K562 (cell line): ENCODE results near the gene CEP128. TPM values are rescaled to one million over a fixed set of nuclear protein-coding genes. Genes with fewer than 3 reads are reported as not detected.

Source experiments
- BCOR ChIP-seq: fragments of 450-650 bp; IDR thresholded peaks from 2 replicates; pipeline ENCODE4 v1.6.1; 2016
- CBX1 ChIP-seq: sonication (generic); IDR thresholded peaks from 2 replicates; pipeline ENCODE4 v1.6.1; 2016; ENCODE audit warnings: antibody characterized with exemption, low read depth, mild to moderate bottlenecking
- CREB5 ChIP-seq: fragments of 250-450 bp; sonication (Bioruptor Pico); IDR thresholded peaks from 2 replicates; pipeline ENCODE4 v1.5.0; 2020; ENCODE audit warnings: mild to moderate bottlenecking
- CXXC5 ChIP-seq: fragments of 250-450 bp; sonication (Bioruptor Pico); IDR thresholded peaks from 2 replicates; pipeline ENCODE4 v1.8.0; 2022; ENCODE audit warnings: inconsistent platforms, mild to moderate bottlenecking, moderate library complexity
- EP300 ChIP-seq: IDR thresholded peaks from 2 replicates; pipeline ENCODE4 v1.6.1; 2012; ENCODE audit warnings: low read length, improper control_type of control experiment
- FOXJ3 ChIP-seq: sonication (generic); formaldehyde crosslinking; IDR thresholded peaks from 2 replicates; pipeline ENCODE4 v1.4.0; 2020; ENCODE audit warnings: mild to moderate bottlenecking, missing genetic modification reagents
- KHSRP ChIP-seq: fragments of 450-650 bp; IDR thresholded peaks from 2 replicates; pipeline ENCODE4 v1.6.1; 2017
- MAFF ChIP-seq: IDR thresholded peaks from 2 replicates; pipeline ENCODE4 v1.6.1; 2012; ENCODE audit warnings: low read length, improper control_type of control experiment
- NFIX ChIP-seq: fragments of 250-450 bp; sonication (Bioruptor Pico); IDR thresholded peaks from 2 replicates; pipeline ENCODE4 v1.4.0; 2020; ENCODE audit warnings: low read depth, mild to moderate bottlenecking, moderate library complexity
- POLR2A ChIP-seq: fragments of 450-650 bp; conservative IDR thresholded peaks from 2 replicates; pipeline ENCODE4 v1.6.1; 2016
- SMARCC2 ChIP-seq: fragments of 450-650 bp; IDR thresholded peaks from 2 replicates; pipeline ENCODE4 v1.6.1; 2017; ENCODE audit warnings: antibody characterized with exemption, moderate library complexity, mild to moderate bottlenecking, low read depth
- SMARCE1 ChIP-seq: fragments of 450-650 bp; IDR thresholded peaks from 2 replicates; pipeline ENCODE4 v1.7.1; 2016; ENCODE audit warnings: mild to moderate bottlenecking
- ZNF655 ChIP-seq: fragments of 250-450 bp; sonication (Bioruptor Pico); IDR thresholded peaks from 2 replicates; pipeline ENCODE4 v1.5.0; 2021
- ZNF79 ChIP-seq: fragments of 250-450 bp; sonication (Bioruptor Pico); IDR thresholded peaks from 2 replicates; pipeline ENCODE4 v1.4.0; 2020; ENCODE audit warnings: low read depth, mild to moderate bottlenecking, moderate library complexity
- polyA plus RNA-seq, 8 experiments: library from polyadenylated mRNA; depleted of rRNA in 4 of 8; stranded (reverse) in 5 of 8; unstranded in 3 of 8; fragments of >200 nt; fragmentation: Nextera tagmentation in 2 of 8; fragmentation: Illumina TruSeq in 1 of 8; extraction: Ambion mirVana in 2 of 8; extraction: Trizol in 1 of 8; gene quantifications; 2 replicates each; pipeline versions ENCODE4 v1.2.1 to v1.2.3, GENCODE V29; 2011 to 2014; ENCODE audit warnings: inconsistent platforms in 1 of 8, missing spikeins in 1 of 8
- total RNA-seq, 7 experiments: library from RNA; depleted of rRNA in 6 of 7; stranded (reverse); fragments of >200 nt in 6 of 7; fragmentation: Illumina TruSeq in 2 of 7; extraction: Trizol in 2 of 7; gene quantifications; 2 replicates each; pipeline versions ENCODE4 v1.2.1 to v1.2.3, GENCODE V29; 2011 to 2021; ENCODE audit warnings: low replicate concordance in 1 of 7
- TF ChIP-seq, protein P1 (sequence below): fragments of 150-350 bp; conservative IDR thresholded peaks from 2 replicates; pipeline ENCODE4 v1.6.1; 2014; ENCODE audit warnings: low read length
- TF ChIP-seq, protein P2 (sequence below): fragments of 450-650 bp; formaldehyde crosslinking; conservative IDR thresholded peaks from 2 replicates; pipeline ENCODE4 v1.4.0; 2022; ENCODE audit warnings: mild to moderate bottlenecking, missing genetic modification characterization
- TF ChIP-seq, protein P3 (sequence below): fragments of 450-650 bp; IDR thresholded peaks from 2 replicates; pipeline ENCODE4 v1.6.1; 2016; ENCODE audit warnings: borderline replicate concordance

Gene CEP128
- total and polyA plus RNA-seq, 9 of the 15 experiments (the other 6 are each of a cell fraction or from before 2014, with no cell fraction given): 2.3 to 9.2 (median 4.6) TPM

- TF ChIP-seq, protein P1, sequence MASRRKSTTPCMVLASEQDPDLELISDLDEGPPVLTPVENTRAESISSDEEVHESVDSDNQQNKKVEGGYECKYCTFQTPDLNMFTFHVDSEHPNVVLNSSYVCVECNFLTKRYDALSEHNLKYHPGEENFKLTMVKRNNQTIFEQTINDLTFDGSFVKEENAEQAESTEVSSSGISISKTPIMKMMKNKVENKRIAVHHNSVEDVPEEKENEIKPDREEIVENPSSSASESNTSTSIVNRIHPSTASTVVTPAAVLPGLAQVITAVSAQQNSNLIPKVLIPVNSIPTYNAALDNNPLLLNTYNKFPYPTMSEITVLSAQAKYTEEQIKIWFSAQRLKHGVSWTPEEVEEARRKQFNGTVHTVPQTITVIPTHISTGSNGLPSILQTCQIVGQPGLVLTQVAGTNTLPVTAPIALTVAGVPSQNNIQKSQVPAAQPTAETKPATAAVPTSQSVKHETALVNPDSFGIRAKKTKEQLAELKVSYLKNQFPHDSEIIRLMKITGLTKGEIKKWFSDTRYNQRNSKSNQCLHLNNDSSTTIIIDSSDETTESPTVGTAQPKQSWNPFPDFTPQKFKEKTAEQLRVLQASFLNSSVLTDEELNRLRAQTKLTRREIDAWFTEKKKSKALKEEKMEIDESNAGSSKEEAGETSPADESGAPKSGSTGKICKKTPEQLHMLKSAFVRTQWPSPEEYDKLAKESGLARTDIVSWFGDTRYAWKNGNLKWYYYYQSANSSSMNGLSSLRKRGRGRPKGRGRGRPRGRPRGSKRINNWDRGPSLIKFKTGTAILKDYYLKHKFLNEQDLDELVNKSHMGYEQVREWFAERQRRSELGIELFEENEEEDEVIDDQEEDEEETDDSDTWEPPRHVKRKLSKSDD: no peak
- no peak for TF ChIP-seq SMARCE1
- TF ChIP-seq POLR2A: no peak
- TF ChIP-seq FOXJ3: no peak
- no peak for TF ChIP-seq KHSRP
- TF ChIP-seq SMARCC2: no peak
- no peak for TF ChIP-seq ZNF655
- TF ChIP-seq, protein P2, sequence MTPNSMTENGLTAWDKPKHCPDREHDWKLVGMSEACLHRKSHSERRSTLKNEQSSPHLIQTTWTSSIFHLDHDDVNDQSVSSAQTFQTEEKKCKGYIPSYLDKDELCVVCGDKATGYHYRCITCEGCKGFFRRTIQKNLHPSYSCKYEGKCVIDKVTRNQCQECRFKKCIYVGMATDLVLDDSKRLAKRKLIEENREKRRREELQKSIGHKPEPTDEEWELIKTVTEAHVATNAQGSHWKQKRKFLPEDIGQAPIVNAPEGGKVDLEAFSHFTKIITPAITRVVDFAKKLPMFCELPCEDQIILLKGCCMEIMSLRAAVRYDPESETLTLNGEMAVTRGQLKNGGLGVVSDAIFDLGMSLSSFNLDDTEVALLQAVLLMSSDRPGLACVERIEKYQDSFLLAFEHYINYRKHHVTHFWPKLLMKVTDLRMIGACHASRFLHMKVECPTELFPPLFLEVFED: no peak
- TF ChIP-seq, protein P3, sequence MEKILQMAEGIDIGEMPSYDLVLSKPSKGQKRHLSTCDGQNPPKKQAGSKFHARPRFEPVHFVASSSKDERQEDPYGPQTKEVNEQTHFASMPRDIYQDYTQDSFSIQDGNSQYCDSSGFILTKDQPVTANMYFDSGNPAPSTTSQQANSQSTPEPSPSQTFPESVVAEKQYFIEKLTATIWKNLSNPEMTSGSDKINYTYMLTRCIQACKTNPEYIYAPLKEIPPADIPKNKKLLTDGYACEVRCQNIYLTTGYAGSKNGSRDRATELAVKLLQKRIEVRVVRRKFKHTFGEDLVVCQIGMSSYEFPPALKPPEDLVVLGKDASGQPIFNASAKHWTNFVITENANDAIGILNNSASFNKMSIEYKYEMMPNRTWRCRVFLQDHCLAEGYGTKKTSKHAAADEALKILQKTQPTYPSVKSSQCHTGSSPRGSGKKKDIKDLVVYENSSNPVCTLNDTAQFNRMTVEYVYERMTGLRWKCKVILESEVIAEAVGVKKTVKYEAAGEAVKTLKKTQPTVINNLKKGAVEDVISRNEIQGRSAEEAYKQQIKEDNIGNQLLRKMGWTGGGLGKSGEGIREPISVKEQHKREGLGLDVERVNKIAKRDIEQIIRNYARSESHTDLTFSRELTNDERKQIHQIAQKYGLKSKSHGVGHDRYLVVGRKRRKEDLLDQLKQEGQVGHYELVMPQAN: no peak
- no peak for TF ChIP-seq MAFF
- peak; percentile 24; the same call in 1 of the 2 replicates for TF ChIP-seq CXXC5 (CRISPR knock-in tag)
- TF ChIP-seq NFIX (CRISPR knock-in tag): no peak
- no peak for TF ChIP-seq BCOR
- no peak for TF ChIP-seq CREB5 (CRISPR knock-in tag)
- no peak for TF ChIP-seq CBX1
- peak; percentile 63 for TF ChIP-seq EP300
- TF ChIP-seq ZNF79 (CRISPR knock-in tag): no peak
These were observed 10.6 kb downstream of the CEP128 start (continued) for GRCh38 chr14:80930836-80931389.
